ENCODE measurements around the gene STXBP4. TPM values are rescaled to one million over a fixed set of nuclear protein-coding genes. Genes with fewer than 3 reads are reported as not detected.

STXBP4 gene
- total RNA-seq, 1 experiment from 2014 or later: 16.5 TPM

GRCh38 chr17:54947396-54947795 lies 21.2 kb upstream of the STXBP4 start:
- Histone ChIP-seq H3K14ac (ENCODE audit: insufficient read depth, low read length) (no peak overlapping the region), H2BK20ac (ENCODE audit: low read depth, low read length, poor library complexity, severe bottlenecking) (no peak overlapping the region), H4K91ac (ENCODE audit: insufficient read length, low read depth, low read length) (no peak overlapping the region), H4K5ac (ENCODE audit: insufficient read length, low read depth, low read length) (no peak overlapping the region), H3K4me1 (ENCODE audit: insufficient read depth, low read length) (no peaks in the 10 kb centered on the region), H3K9ac (ENCODE audit: extremely low read depth, insufficient read length, low read length) (no peak overlapping the region), H3K4me2 (ENCODE audit: insufficient read depth, insufficient read length, low read length) (no peak overlapping the region), H2BK12ac (ENCODE audit: insufficient read length, low read depth, low read length) (no peak overlapping the region), H3K79me2 (ENCODE audit: insufficient read depth, low read length) (no peaks in the 10 kb centered on the region), H4K8ac (replicated peaks; ENCODE audit: insufficient read length, low read depth, low read length) (no peak overlapping the region), H3K23me2 (ENCODE audit: insufficient read length, low read depth, low read length, poor library complexity, severe bottlenecking) (no peaks in the 10 kb centered on the region), H3K23ac (ENCODE audit: insufficient read length, low read depth, low read length) (no peak overlapping the region), H3K56ac (ENCODE audit: insufficient read length, low read depth, low read length) (no peak overlapping the region), H2BK15ac (ENCODE audit: low read depth, low read length) (no peak overlapping the region), H3K9me3 (ENCODE audit: control insufficient read depth, low read depth, low read length) (no peaks in the 10 kb centered on the region), H2BK120ac (ENCODE audit: low read depth, low read length, poor library complexity, severe bottlenecking) (no peak overlapping the region), H3K79me1 (ENCODE audit: insufficient read depth, low read depth, low read length, poor library complexity, severe bottlenecking) (no peaks in the 10 kb centered on the region), H3K27me3 (ENCODE audit: insufficient read depth, low read length) (no peaks in the 10 kb centered on the region), H3K18ac (ENCODE audit: insufficient read length, low read depth, low read length) (no peak overlapping the region), H3T11ph (ENCODE audit: low read length) (no peak overlapping the region), H2AFZ (ENCODE audit: low read length) (no peak overlapping the region), H3K4ac (ENCODE audit: low read depth, low read length) (no peak overlapping the region), H2AK5ac (ENCODE audit: insufficient read length, low read length) (no peak overlapping the region), H2BK5ac (ENCODE audit: insufficient read length, low read length) (no peak overlapping the region), H3K27ac (ENCODE audit: insufficient read length, low read depth, low read length) (no peak overlapping the region), H4K20me1 (ENCODE audit: control insufficient read depth, insufficient read depth, insufficient read length) (no peaks in the 10 kb centered on the region)
- no peak for DNase-seq
- TF ChIP-seq CTCF (conservative IDR thresholded peaks at IDR 0.05): no peak
- H3K27me3 Mint-ChIP-seq (ENCODE audit: low read depth): no peaks in the 10 kb centered on the region
- H3K27ac Mint-ChIP-seq: no peak overlapping the region
- H3K4me3 Mint-ChIP-seq: no peak overlapping the region
- no peaks in the 10 kb centered on the region for H3K9me3 Mint-ChIP-seq
- no CpG with 5 or more reads among the region's 2 CpGs for WGBS (ENCODE audit: extremely low coverage, insufficient read length, low lambda C conversion rate)
- no peaks in the 10 kb centered on the region for H3K4me1 Mint-ChIP-seq
- H3K36me3 Mint-ChIP-seq (ENCODE audit: insufficient read depth in 1 of 3, low read depth in 3 of 3): peaks cover 24 to 48% (median 45%) of the 10 kb centered on the region in 3 experiments

All from H9 (cell line).